HG02852 (cell line): ENCODE results near the gene EDIL3.
A peak's percentile ranks its signal among the peaks of the same experiment; 100 is the strongest.
"Not testable (repeated sequence)": the region's sequence is repeated elsewhere in the genome, so short reads cannot be mapped to it uniquely, and the experiment has no call there.

Source experiments
- ATAC-seq: cut with Tn5 transposase; IDR thresholded peaks from one replicate; pipeline ENCODE4 v1.9.1; 2021; ENCODE audit warnings: mild to moderate bottlenecking, moderate library complexity; ENCODE audit not compliant: unreplicated experiment

The EDIL3 gene

GRCh38 chr5:84301535-84301934 lies 83.1 kb downstream of the EDIL3 start:
- ATAC-seq = no peak

GRCh38 chr5:84299959-84300358 lies 84.7 kb downstream of the EDIL3 start:
- no peak for ATAC-seq

GRCh38 chr5:84298628-84299027 lies 86.1 kb downstream of the EDIL3 start:
- ATAC-seq = no peak

- ATAC-seq = not testable (repeated sequence)
Observed at GRCh38 chr5:84297641-84298040, 87.0 kb downstream of the EDIL3 start.

- ATAC-seq = no peak
Observed at GRCh38 chr5:84292788-84293653, 91.7 kb downstream of the EDIL3 start.

- ATAC-seq = no peak
Observed at GRCh38 chr5:84292000-84292642, 92.6 kb downstream of the EDIL3 start.

- no peak for ATAC-seq
Observed at GRCh38 chr5:84290673-84291072, 94.0 kb downstream of the EDIL3 start.

GRCh38 chr5:84290161-84290560 lies 94.5 kb downstream of the EDIL3 start:
- ATAC-seq = no peak

- no peak for ATAC-seq
Observed at GRCh38 chr5:84287951-84288350, 96.7 kb downstream of the EDIL3 start.

GRCh38 chr5:84286662-84287061 lies 98.0 kb downstream of the EDIL3 start:
- no peak for ATAC-seq

- no peak for ATAC-seq
Observed at GRCh38 chr5:84285641-84286637, 98.7 kb downstream of the EDIL3 start.

- ATAC-seq = no peak
Observed at GRCh38 chr5:84281383-84281782, 103.3 kb downstream of the EDIL3 start.

- ATAC-seq = no peak
Observed at GRCh38 chr5:84279234-84279633, 105.4 kb downstream of the EDIL3 start.

- ATAC-seq = no peak
Observed at GRCh38 chr5:84275609-84276008, 109.1 kb downstream of the EDIL3 start.

- ATAC-seq = no peak
Observed at GRCh38 chr5:84274585-84275468, 109.9 kb downstream of the EDIL3 start.

- peak; percentile 82 for ATAC-seq
Observed at GRCh38 chr5:84273517-84273883, 111.2 kb downstream of the EDIL3 start.

GRCh38 chr5:84272771-84273516 lies 111.7 kb downstream of the EDIL3 start:
- peak; percentile 22 for ATAC-seq

GRCh38 chr5:84265739-84266550 lies 118.7 kb downstream of the EDIL3 start:
- no peak for ATAC-seq

- ATAC-seq = no peak
Observed at GRCh38 chr5:84265130-84265529, 119.5 kb downstream of the EDIL3 start.
